Measurements from ENCODE around the gene MTHFSD. TPM values are rescaled to one million over a fixed set of nuclear protein-coding genes. Genes with fewer than 3 reads are reported as not detected.

Gene MTHFSD
- polyA plus RNA-seq, 1 donor (not counting 4 experiments of a cell fraction or from before 2014, with no cell fraction given) = 14.7 TPM

GRCh38 chr16:86537486-86537885 lies 17.5 kb downstream of the MTHFSD start:
- Histone ChIP-seq H3K4me2 (ENCODE audit: control insufficient read depth, extremely low read depth, insufficient read depth, low read depth, low read length) (no peak overlapping the region), H3K9me3 (ENCODE audit: control insufficient read depth, low read depth, low read length) (no peaks in the 10 kb centered on the region), H3K79me2 (ENCODE audit: control insufficient read depth, insufficient read depth, low read length) (no peaks in the 10 kb centered on the region), H3K36me3 (ENCODE audit: control insufficient read depth in 2 of 2, extremely low read depth in 1 of 2, insufficient read depth in 2 of 2, low read length in 2 of 2) (peaks cover 25 to 31% of the 10 kb centered on the region in 2 experiments), H3K27ac (ENCODE audit: control insufficient read depth, insufficient read depth, low read length) (no peak overlapping the region), H3K27me3 (ENCODE audit: control insufficient read depth, extremely low read depth, insufficient read depth, low read length) (no peaks in the 10 kb centered on the region), H2AFZ (ENCODE audit: control insufficient read depth, low read length) (no peak overlapping the region), H3K4me1 (ENCODE audit: control insufficient read depth, extremely low read depth, insufficient read depth, low read length) (no peaks in the 10 kb centered on the region), H3K4me3 (ENCODE audit: control insufficient read depth in 2 of 3, extremely low read depth in 1 of 3, insufficient read depth in 2 of 3, low read depth in 1 of 3, low read length in 3 of 3) (no peak overlapping the region), H4K20me1 (ENCODE audit: control insufficient read depth, extremely low read depth, insufficient read depth, low read length) (no peaks in the 10 kb centered on the region), H3K9me1 (ENCODE audit: control insufficient read depth, extremely low read depth, insufficient read depth, low read length) (no peaks in the 10 kb centered on the region), H3K9ac (ENCODE audit: control insufficient read depth, extremely low read depth, insufficient read depth, low read length) (no peak overlapping the region)
- TF ChIP-seq EZH2 (IDR thresholded peaks at IDR 0.05; ENCODE audit: low read length) = no peak
- TF ChIP-seq, protein P1, sequence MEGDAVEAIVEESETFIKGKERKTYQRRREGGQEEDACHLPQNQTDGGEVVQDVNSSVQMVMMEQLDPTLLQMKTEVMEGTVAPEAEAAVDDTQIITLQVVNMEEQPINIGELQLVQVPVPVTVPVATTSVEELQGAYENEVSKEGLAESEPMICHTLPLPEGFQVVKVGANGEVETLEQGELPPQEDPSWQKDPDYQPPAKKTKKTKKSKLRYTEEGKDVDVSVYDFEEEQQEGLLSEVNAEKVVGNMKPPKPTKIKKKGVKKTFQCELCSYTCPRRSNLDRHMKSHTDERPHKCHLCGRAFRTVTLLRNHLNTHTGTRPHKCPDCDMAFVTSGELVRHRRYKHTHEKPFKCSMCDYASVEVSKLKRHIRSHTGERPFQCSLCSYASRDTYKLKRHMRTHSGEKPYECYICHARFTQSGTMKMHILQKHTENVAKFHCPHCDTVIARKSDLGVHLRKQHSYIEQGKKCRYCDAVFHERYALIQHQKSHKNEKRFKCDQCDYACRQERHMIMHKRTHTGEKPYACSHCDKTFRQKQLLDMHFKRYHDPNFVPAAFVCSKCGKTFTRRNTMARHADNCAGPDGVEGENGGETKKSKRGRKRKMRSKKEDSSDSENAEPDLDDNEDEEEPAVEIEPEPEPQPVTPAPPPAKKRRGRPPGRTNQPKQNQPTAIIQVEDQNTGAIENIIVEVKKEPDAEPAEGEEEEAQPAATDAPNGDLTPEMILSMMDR (optimal IDR thresholded peaks at IDR 0.05 in 1 of 3, IDR thresholded peaks at IDR 0.05 in 1 of 3, conservative IDR thresholded peaks at IDR 0.05 in 1 of 3; ENCODE audit: extremely low read depth in 1 of 3, insufficient read depth in 2 of 3, low read length in 3 of 3) = no peak
- dilution Hi-C loops (cut with MboI; ENCODE audit: extremely low pct_ligation_motif_present, low sequenced_read_pairs) = no loop called here
- no peak for DNase-seq (ENCODE audit: low read depth, low spot score)
- no peak for FAIRE-seq

DNA sequence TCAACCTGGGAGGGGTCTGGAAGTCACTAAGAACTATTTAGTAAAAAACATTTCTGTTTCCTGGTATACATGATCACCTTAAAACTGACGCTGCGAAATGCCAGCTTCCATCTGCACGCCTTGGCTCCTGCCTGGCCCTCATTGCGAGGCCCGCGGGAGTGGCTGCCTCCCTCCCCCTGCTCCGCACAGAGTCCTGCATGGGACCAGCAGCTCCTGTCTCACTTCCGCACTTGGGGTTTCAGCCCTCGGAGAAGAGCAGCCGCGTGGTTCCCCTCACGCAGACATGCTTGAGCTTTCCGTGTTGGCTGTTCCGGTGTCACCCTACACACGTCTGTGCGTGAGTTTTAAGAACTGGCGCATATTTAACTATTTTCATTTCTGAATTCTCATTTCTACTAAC lies 18.4 kb downstream of the MTHFSD start:
- TF ChIP-seq, protein P1 (optimal IDR thresholded peaks at IDR 0.05 in 1 of 3, IDR thresholded peaks at IDR 0.05 in 1 of 3, conservative IDR thresholded peaks at IDR 0.05 in 1 of 3; ENCODE audit: extremely low read depth in 1 of 3, insufficient read depth in 2 of 3, low read length in 3 of 3) = no peak
- no peak for TF ChIP-seq EZH2 (IDR thresholded peaks at IDR 0.05; ENCODE audit: low read length)
- H4K20me1 ChIP-seq (ENCODE audit: control insufficient read depth, extremely low read depth, insufficient read depth, low read length) = no peaks in the 10 kb centered on the region
- H3K36me3 ChIP-seq (ENCODE audit: control insufficient read depth in 2 of 2, extremely low read depth in 1 of 2, insufficient read depth in 2 of 2, low read length in 2 of 2) = peaks cover 22% of the 10 kb centered on the region in 2 experiments
- DNase-seq (ENCODE audit: low read depth, low spot score) (no peak), FAIRE-seq (no peak)
- H3K4me3 ChIP-seq (ENCODE audit: control insufficient read depth in 2 of 3, extremely low read depth in 1 of 3, insufficient read depth in 2 of 3, low read depth in 1 of 3, low read length in 3 of 3) = no peak overlapping the region
- no peak overlapping the region for H3K9ac ChIP-seq (ENCODE audit: control insufficient read depth, extremely low read depth, insufficient read depth, low read length)
- no peaks in the 10 kb centered on the region for H3K4me1 ChIP-seq (ENCODE audit: control insufficient read depth, extremely low read depth, insufficient read depth, low read length)
- no peaks in the 10 kb centered on the region for H3K27me3 ChIP-seq (ENCODE audit: control insufficient read depth, extremely low read depth, insufficient read depth, low read length)
- H3K79me2 ChIP-seq (ENCODE audit: control insufficient read depth, insufficient read depth, low read length) = no peaks in the 10 kb centered on the region
- H2AFZ ChIP-seq (ENCODE audit: control insufficient read depth, low read length) = no peak overlapping the region
- H3K4me2 ChIP-seq (ENCODE audit: control insufficient read depth, extremely low read depth, insufficient read depth, low read depth, low read length) = no peak overlapping the region
- dilution Hi-C loops (cut with MboI; ENCODE audit: extremely low pct_ligation_motif_present, low sequenced_read_pairs) = no loop called here
- H3K9me3 ChIP-seq (ENCODE audit: control insufficient read depth, low read depth, low read length) = no peaks in the 10 kb centered on the region
- no peaks in the 10 kb centered on the region for H3K9me1 ChIP-seq (ENCODE audit: control insufficient read depth, extremely low read depth, insufficient read depth, low read length)
- H3K27ac ChIP-seq (ENCODE audit: control insufficient read depth, insufficient read depth, low read length) = no peak overlapping the region
